WTC11 (cell line): ENCODE results near the gene MIF. TPM values are rescaled to one million over a fixed set of nuclear protein-coding genes. Genes with fewer than 3 reads are reported as not detected.

Source experiments
- ATAC-seq: fragments of 200-7000 bp; cut with Tn5 transposase; 2 replicates; pipeline ENCODE4 v1.10.0; 2021; ENCODE audit warnings: mild to moderate bottlenecking, moderate library complexity
- CTCF ChIA-PET: fragments of 300-600 bp; sonication (Branson Sonifier 250); formaldehyde crosslinking; loops from one replicate; lab custom pipeline; 2021; ENCODE audit warnings: antibody characterized with exemption; lab: Charles Lee
- POLR2A ChIA-PET: fragments of 350-600 bp; sonication (Branson Sonifier 250); formaldehyde crosslinking; loops from one replicate; lab custom pipeline; 2021; ENCODE audit warnings: antibody characterized with exemption; lab: Charles Lee
- DNase-seq: peaks from one replicate; pipeline ENCODE4 v3.0.0; 2021; ENCODE audit warnings: low spot score
- H3K27ac Mint-ChIP-seq: 2 replicates; pipeline ENCODE4 v1.8.0; 2021; ENCODE audit warnings: mixed read lengths
- H3K27me3 Mint-ChIP-seq: 2 replicates; pipeline ENCODE4 v1.8.0; 2021; ENCODE audit warnings: low read depth, mild to moderate bottlenecking, moderate library complexity, mixed read lengths
- H3K36me3 Mint-ChIP-seq: 2 replicates; pipeline ENCODE4 v1.8.0; 2021; ENCODE audit warnings: mixed read lengths
- H3K4me1 Mint-ChIP-seq: 2 replicates; pipeline ENCODE4 v1.8.0; 2022; ENCODE audit warnings: mixed read lengths
- H3K4me3 Mint-ChIP-seq: 2 replicates; pipeline ENCODE4 v1.8.0; 2021; ENCODE audit warnings: mild to moderate bottlenecking, moderate library complexity, mixed read lengths
- H3K9me3 Mint-ChIP-seq: 2 replicates; pipeline ENCODE4 v1.8.0; 2021; ENCODE audit warnings: mixed read lengths
- ATF1 ChIP-seq: sonication (generic); formaldehyde crosslinking; IDR thresholded peaks from 2 replicates; pipeline ENCODE4 v1.8.1; 2023; ENCODE audit warnings: mild to moderate bottlenecking, moderate library complexity, missing genetic modification reagents
- ELF4 ChIP-seq: sonication (generic); formaldehyde crosslinking; IDR thresholded peaks from 2 replicates; pipeline ENCODE4 v1.8.1; 2022; ENCODE audit warnings: low read depth, mild to moderate bottlenecking, moderate library complexity, missing genetic modification reagents
- ETV6 ChIP-seq: sonication (generic); formaldehyde crosslinking; IDR thresholded peaks from 2 replicates; pipeline ENCODE4 v1.8.1; 2022; ENCODE audit warnings: mild to moderate bottlenecking, missing genetic modification reagents
- NFYB ChIP-seq: sonication (generic); formaldehyde crosslinking; conservative IDR thresholded peaks from 2 replicates; pipeline ENCODE4 v1.8.0; 2022; ENCODE audit warnings: low read depth, missing genetic modification reagents
- NR2C2 ChIP-seq: sonication (generic); formaldehyde crosslinking; IDR thresholded peaks from 2 replicates; pipeline ENCODE4 v1.8.0; 2022; ENCODE audit warnings: mild to moderate bottlenecking, missing genetic modification reagents
- NR3C1 ChIP-seq: sonication (generic); formaldehyde crosslinking; conservative IDR thresholded peaks from 2 replicates; pipeline ENCODE4 v1.8.1; 2023; ENCODE audit warnings: low read depth, mild to moderate bottlenecking, missing genetic modification reagents
- RELA ChIP-seq: sonication (generic); formaldehyde crosslinking; IDR thresholded peaks from 2 replicates; pipeline ENCODE4 v1.8.1; 2022; ENCODE audit warnings: missing genetic modification reagents, mild to moderate bottlenecking, borderline replicate concordance
- RORB ChIP-seq: fragments of 250-450 bp; sonication (Bioruptor Pico); IDR thresholded peaks from 2 replicates; pipeline ENCODE4 v1.9.0; 2021; ENCODE audit warnings: mild to moderate bottlenecking
- SP1 ChIP-seq: sonication (generic); formaldehyde crosslinking; conservative IDR thresholded peaks from 2 replicates; pipeline ENCODE4 v1.8.1; 2022; ENCODE audit warnings: missing genetic modification reagents
- TP53 ChIP-seq: sonication (generic); formaldehyde crosslinking; IDR thresholded peaks from 2 replicates; pipeline ENCODE4 v1.8.1; 2023; ENCODE audit warnings: mild to moderate bottlenecking, missing genetic modification reagents
- ZNF138 ChIP-seq: sonication (generic); formaldehyde crosslinking; conservative IDR thresholded peaks from 2 replicates; pipeline ENCODE4 v1.8.1; 2022; ENCODE audit warnings: mild to moderate bottlenecking, moderate library complexity, missing genetic modification reagents
- ZNF396 ChIP-seq: fragments of 250-450 bp; sonication (Bioruptor Pico); IDR thresholded peaks from 2 replicates; pipeline ENCODE4 v1.8.0; 2021; ENCODE audit warnings: mild to moderate bottlenecking, moderate library complexity, borderline replicate concordance
- total RNA-seq: library from RNA; stranded (reverse); gene quantifications from 3 replicates; pipeline ENCODE4 v1.2.3, GENCODE V29; 2021
- TF ChIP-seq, protein P1 (sequence below): fragments of 250-450 bp; sonication (Bioruptor Pico); IDR thresholded peaks from 2 replicates; pipeline ENCODE4 v1.9.0; 2021; ENCODE audit warnings: mild to moderate bottlenecking, borderline replicate concordance
- TF ChIP-seq, protein P2 (sequence below): sonication (generic); formaldehyde crosslinking; IDR thresholded peaks from 2 replicates; pipeline ENCODE4 v1.8.1; 2023; ENCODE audit warnings: mild to moderate bottlenecking, moderate library complexity, missing genetic modification reagents
- TF ChIP-seq, protein P3 (sequence below): sonication (generic); formaldehyde crosslinking; IDR thresholded peaks from 2 replicates; pipeline ENCODE4 v1.8.0; 2022; ENCODE audit warnings: mild to moderate bottlenecking, missing genetic modification reagents
- TF ChIP-seq, protein P4 (sequence below): sonication (generic); formaldehyde crosslinking; IDR thresholded peaks from 2 replicates; pipeline ENCODE4 v1.8.1; 2023; ENCODE audit warnings: mild to moderate bottlenecking, missing genetic modification reagents
- TF ChIP-seq, protein P5 (sequence below): fragments of 200-600 bp; IDR thresholded peaks from 2 replicates; pipeline ENCODE4 v1.8.0; 2022; ENCODE audit warnings: antibody characterized with exemption

MIF gene
- total RNA-seq, 1 experiment from 2014 or later = 1,424 TPM

DNA sequence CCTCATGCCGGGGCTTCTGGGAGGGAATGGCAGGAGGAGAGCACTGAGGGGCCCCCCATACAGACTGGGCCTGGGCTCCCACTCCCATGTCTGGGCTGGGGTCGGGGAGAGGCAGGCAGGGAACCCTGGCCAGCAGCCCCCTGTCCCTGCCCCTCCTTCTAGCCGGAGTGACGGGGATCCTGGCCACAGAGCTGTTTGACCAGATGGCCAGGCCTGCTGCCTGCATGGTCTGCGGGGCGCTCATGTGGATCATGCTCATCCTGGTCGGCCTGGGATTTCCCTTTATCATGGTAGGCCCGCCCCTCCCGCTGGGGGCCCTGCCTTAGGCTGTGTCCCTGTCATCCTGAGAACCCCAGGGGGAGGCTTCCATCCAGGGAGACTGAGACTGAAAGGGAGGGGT lies 10.0 kb upstream of the MIF start:
- CTCF ChIA-PET = interaction anchor here (2.5 to 3.0 kb wide), 2 partner anchors 10 to 35 kb away, joined by 6 to 10 read pairs; partner anchors contain the start of gene MIF
- POLR2A ChIA-PET = no interaction called here
- no peak for ATAC-seq
- no peak for TF ChIP-seq ZNF396 (CRISPR knock-in tag)
- TF ChIP-seq, protein P1, sequence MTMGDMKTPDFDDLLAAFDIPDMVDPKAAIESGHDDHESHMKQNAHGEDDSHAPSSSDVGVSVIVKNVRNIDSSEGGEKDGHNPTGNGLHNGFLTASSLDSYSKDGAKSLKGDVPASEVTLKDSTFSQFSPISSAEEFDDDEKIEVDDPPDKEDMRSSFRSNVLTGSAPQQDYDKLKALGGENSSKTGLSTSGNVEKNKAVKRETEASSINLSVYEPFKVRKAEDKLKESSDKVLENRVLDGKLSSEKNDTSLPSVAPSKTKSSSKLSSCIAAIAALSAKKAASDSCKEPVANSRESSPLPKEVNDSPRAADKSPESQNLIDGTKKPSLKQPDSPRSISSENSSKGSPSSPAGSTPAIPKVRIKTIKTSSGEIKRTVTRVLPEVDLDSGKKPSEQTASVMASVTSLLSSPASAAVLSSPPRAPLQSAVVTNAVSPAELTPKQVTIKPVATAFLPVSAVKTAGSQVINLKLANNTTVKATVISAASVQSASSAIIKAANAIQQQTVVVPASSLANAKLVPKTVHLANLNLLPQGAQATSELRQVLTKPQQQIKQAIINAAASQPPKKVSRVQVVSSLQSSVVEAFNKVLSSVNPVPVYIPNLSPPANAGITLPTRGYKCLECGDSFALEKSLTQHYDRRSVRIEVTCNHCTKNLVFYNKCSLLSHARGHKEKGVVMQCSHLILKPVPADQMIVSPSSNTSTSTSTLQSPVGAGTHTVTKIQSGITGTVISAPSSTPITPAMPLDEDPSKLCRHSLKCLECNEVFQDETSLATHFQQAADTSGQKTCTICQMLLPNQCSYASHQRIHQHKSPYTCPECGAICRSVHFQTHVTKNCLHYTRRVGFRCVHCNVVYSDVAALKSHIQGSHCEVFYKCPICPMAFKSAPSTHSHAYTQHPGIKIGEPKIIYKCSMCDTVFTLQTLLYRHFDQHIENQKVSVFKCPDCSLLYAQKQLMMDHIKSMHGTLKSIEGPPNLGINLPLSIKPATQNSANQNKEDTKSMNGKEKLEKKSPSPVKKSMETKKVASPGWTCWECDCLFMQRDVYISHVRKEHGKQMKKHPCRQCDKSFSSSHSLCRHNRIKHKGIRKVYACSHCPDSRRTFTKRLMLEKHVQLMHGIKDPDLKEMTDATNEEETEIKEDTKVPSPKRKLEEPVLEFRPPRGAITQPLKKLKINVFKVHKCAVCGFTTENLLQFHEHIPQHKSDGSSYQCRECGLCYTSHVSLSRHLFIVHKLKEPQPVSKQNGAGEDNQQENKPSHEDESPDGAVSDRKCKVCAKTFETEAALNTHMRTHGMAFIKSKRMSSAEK = no peak
- TF ChIP-seq SP1 (CRISPR knock-in tag) = no peak
- Mint-ChIP-seq H3K9me3 (no peaks in the 10 kb centered on the region), H3K4me3 (no peak overlapping the region), H3K36me3 (peaks cover 10% of the 10 kb centered on the region), H3K27me3 (no peaks in the 10 kb centered on the region), H3K4me1 (no peaks in the 10 kb centered on the region), H3K27ac (no peak overlapping the region)
- DNase-seq = no peak

DNA sequence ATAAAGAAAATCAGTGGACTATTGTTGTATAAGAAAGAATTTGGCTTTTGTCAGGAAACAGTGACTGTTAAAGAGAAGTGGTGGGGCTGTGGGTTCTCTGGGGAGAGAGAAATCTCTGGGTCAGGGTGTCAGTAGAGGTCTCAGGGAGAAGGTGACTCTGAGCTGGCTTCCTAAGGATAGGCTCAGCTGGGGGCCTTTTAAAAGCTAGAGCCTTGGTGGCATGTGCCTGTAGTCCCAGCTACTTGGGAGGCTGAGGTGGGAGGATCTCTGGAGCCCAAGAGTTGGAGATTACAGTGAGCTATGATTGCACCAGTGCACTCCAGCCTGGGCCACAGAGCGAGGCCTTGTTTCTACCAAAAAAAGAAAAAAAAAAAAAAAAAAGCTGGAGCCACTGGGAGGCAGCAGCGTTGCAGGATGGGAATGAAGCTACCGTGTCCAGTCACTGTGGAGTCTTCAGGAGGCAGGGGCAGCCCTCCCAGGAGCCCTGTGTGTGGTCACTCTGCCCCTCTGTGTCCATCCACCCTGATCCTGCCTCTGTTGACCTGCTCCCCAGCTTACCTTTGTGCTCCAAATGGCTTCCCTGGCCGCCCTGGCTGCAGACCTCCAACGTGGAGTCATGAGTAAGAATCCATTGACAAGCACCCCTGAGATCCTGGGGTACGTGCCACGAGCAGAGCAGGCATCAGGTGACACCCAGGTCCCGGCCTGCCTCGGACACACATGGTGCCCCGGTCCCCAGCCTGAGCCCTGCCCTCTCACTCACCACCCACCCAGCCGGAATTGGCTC lies 5.4 kb upstream of the MIF start:
- ChIA-PET CTCF (interaction anchor here (0.6 to 2.3 kb wide), 18 partner anchors 9 to 617 kb away, joined by 3 to 19 read pairs (median 5); partner anchors contain the start of genes MMP11 and SLC2A11), POLR2A (interaction anchor here (0.6 to 1.1 kb wide), 3 partner anchors 31 to 1936 kb away, joined by 3 to 12 read pairs (median 7); partner anchors contain the start of genes PPM1F and SLC2A11)
- peaks cover 16% of the 10 kb centered on the region for H3K27me3 Mint-ChIP-seq
- no peak overlapping the region for H3K4me3 Mint-ChIP-seq
- no peak overlapping the region for H3K27ac Mint-ChIP-seq
- H3K9me3 Mint-ChIP-seq = peaks cover 27% of the 10 kb centered on the region
- ATAC-seq = peak; percentile 59
- DNase-seq = no peak
- TF ChIP-seq RELA (CRISPR knock-in tag) = no peak
- TF ChIP-seq ELF4 = no peak
- TF ChIP-seq RORB (CRISPR knock-in tag) = no peak
- no peak for TF ChIP-seq ATF1 (CRISPR knock-in tag)
- TF ChIP-seq, protein P2, sequence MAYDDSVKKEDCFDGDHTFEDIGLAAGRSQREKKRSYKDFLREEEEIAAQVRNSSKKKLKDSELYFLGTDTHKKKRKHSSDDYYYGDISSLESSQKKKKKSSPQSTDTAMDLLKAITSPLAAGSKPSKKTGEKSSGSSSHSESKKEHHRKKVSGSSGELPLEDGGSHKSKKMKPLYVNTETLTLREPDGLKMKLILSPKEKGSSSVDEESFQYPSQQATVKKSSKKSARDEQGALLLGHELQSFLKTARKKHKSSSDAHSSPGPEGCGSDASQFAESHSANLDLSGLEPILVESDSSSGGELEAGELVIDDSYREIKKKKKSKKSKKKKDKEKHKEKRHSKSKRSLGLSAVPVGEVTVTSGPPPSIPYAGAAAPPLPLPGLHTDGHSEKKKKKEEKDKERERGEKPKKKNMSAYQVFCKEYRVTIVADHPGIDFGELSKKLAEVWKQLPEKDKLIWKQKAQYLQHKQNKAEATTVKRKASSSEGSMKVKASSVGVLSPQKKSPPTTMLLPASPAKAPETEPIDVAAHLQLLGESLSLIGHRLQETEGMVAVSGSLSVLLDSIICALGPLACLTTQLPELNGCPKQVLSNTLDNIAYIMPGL (CRISPR knock-in tag) = no peak
- no peak for TF ChIP-seq NR3C1 (CRISPR knock-in tag)
- TF ChIP-seq ZNF138 (CRISPR knock-in tag) = no peak
- TF ChIP-seq NFYB (CRISPR knock-in tag) = no peak
- no peak for TF ChIP-seq TP53 (CRISPR knock-in tag)
- TF ChIP-seq, protein P3, sequence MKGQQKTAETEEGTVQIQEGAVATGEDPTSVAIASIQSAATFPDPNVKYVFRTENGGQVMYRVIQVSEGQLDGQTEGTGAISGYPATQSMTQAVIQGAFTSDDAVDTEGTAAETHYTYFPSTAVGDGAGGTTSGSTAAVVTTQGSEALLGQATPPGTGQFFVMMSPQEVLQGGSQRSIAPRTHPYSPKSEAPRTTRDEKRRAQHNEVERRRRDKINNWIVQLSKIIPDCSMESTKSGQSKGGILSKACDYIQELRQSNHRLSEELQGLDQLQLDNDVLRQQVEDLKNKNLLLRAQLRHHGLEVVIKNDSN (CRISPR knock-in tag) = no peak
- TF ChIP-seq, protein P4, sequence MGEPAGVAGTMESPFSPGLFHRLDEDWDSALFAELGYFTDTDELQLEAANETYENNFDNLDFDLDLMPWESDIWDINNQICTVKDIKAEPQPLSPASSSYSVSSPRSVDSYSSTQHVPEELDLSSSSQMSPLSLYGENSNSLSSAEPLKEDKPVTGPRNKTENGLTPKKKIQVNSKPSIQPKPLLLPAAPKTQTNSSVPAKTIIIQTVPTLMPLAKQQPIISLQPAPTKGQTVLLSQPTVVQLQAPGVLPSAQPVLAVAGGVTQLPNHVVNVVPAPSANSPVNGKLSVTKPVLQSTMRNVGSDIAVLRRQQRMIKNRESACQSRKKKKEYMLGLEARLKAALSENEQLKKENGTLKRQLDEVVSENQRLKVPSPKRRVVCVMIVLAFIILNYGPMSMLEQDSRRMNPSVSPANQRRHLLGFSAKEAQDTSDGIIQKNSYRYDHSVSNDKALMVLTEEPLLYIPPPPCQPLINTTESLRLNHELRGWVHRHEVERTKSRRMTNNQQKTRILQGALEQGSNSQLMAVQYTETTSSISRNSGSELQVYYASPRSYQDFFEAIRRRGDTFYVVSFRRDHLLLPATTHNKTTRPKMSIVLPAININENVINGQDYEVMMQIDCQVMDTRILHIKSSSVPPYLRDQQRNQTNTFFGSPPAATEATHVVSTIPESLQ (CRISPR knock-in tag) = no peak
- no peak for TF ChIP-seq ETV6 (CRISPR knock-in tag)
- no peak for TF ChIP-seq NR2C2 (CRISPR knock-in tag)
- TF ChIP-seq, protein P5, sequence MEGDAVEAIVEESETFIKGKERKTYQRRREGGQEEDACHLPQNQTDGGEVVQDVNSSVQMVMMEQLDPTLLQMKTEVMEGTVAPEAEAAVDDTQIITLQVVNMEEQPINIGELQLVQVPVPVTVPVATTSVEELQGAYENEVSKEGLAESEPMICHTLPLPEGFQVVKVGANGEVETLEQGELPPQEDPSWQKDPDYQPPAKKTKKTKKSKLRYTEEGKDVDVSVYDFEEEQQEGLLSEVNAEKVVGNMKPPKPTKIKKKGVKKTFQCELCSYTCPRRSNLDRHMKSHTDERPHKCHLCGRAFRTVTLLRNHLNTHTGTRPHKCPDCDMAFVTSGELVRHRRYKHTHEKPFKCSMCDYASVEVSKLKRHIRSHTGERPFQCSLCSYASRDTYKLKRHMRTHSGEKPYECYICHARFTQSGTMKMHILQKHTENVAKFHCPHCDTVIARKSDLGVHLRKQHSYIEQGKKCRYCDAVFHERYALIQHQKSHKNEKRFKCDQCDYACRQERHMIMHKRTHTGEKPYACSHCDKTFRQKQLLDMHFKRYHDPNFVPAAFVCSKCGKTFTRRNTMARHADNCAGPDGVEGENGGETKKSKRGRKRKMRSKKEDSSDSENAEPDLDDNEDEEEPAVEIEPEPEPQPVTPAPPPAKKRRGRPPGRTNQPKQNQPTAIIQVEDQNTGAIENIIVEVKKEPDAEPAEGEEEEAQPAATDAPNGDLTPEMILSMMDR = no peak
- H3K4me1 Mint-ChIP-seq = peaks cover 22% of the 10 kb centered on the region
- peaks cover 28% of the 10 kb centered on the region for H3K36me3 Mint-ChIP-seq
